K562 (cell line): ENCODE measurements around the gene DHPS. TPM values are rescaled to one million over a fixed set of nuclear protein-coding genes. Genes with fewer than 3 reads are reported as not detected.

Experiments used
- ARID3A ChIP-seq: IDR thresholded peaks from 2 replicates; pipeline ENCODE4 v1.6.1; 2012; ENCODE audit warnings: low read depth, low read length, improper control_type of control experiment, borderline replicate concordance
- ATF6 ChIP-seq: sonication (generic); formaldehyde crosslinking; IDR thresholded peaks from 2 replicates; pipeline ENCODE4 v1.4.0; 2020; ENCODE audit warnings: mild to moderate bottlenecking, missing genetic modification reagents
- ATF7 ChIP-seq: fragments of 450-650 bp; IDR thresholded peaks from 2 replicates; pipeline ENCODE4 v1.7.1; 2014; ENCODE audit warnings: mild to moderate bottlenecking, moderate library complexity
- CREM ChIP-seq: IDR thresholded peaks from 2 replicates; pipeline ENCODE4 v1.6.1; 2014; ENCODE audit warnings: antibody characterized with exemption, low read depth
- FOXP4 ChIP-seq: sonication (generic); formaldehyde crosslinking; IDR thresholded peaks from 2 replicates; pipeline ENCODE4 v1.8.0; 2022; ENCODE audit warnings: mild to moderate bottlenecking, missing genetic modification reagents, borderline replicate concordance
- HDAC2 ChIP-seq: fragments of 450-650 bp; IDR thresholded peaks from 2 replicates; pipeline ENCODE4 v1.6.1; 2016; ENCODE audit warnings: mild to moderate bottlenecking
- KAT2B ChIP-seq: IDR thresholded peaks from one replicate; pipeline ENCODE4 v1.6.1; 2012; ENCODE audit warnings: low read depth, mild to moderate bottlenecking, control low read depth, inconsistent platforms, low read length, moderate library complexity
- L3MBTL2 ChIP-seq: fragments of 450-650 bp; IDR thresholded peaks from 2 replicates; pipeline ENCODE4 v1.6.1; 2016; ENCODE audit warnings: mild to moderate bottlenecking, moderate library complexity
- MAX ChIP-seq: sonication (generic); formaldehyde crosslinking; IDR thresholded peaks from 2 replicates; pipeline ENCODE4 v1.9.0; 2022; ENCODE audit warnings: mild to moderate bottlenecking, missing genetic modification reagents
- MEIS2 ChIP-seq: fragments of 450-650 bp; IDR thresholded peaks from 2 replicates; pipeline ENCODE4 v1.6.1; 2014; ENCODE audit warnings: mild to moderate bottlenecking; ENCODE audit not compliant: partially characterized antibody
- MLX ChIP-seq, 2 experiments: fragments of 450-650 bp in 1 of 2; sonication (generic) in 1 of 2; formaldehyde crosslinking; conservative IDR thresholded peaks; 2 replicates each; pipeline versions ENCODE4 v1.4.0 to v1.8.1; 2020 to 2022; ENCODE audit warnings: mild to moderate bottlenecking in 1 of 2, missing genetic modification reagents in 1 of 2
- NFIC ChIP-seq: fragments of 450-650 bp; IDR thresholded peaks from 2 replicates; pipeline ENCODE4 v1.6.1; 2017; ENCODE audit warnings: mild to moderate bottlenecking, inconsistent platforms
- RHOXF2B ChIP-seq: fragments of 250-450 bp; sonication (Bioruptor Pico); conservative IDR thresholded peaks from 2 replicates; pipeline ENCODE4 v1.5.1; 2021
- SPI1 ChIP-seq: IDR thresholded peaks from 2 replicates; pipeline ENCODE4 v1.6.1; 2011; ENCODE audit warnings: low read depth, low read length, control low read depth, borderline replicate concordance
- SRSF3 ChIP-seq: fragments of 200-400 bp; formaldehyde crosslinking; IDR thresholded peaks from 2 replicates; pipeline ENCODE4 v1.6.1; 2016; ENCODE audit warnings: mild to moderate bottlenecking, low read length, moderate library complexity; ENCODE audit not compliant: insufficient read depth
- TAF1 ChIP-seq: IDR thresholded peaks from 2 replicates; pipeline ENCODE4 v1.6.1; 2011; ENCODE audit warnings: mild to moderate bottlenecking, low read length, moderate library complexity; ENCODE audit not compliant: insufficient read depth, control insufficient read depth, severe bottlenecking; ENCODE audit errors: extremely low read depth
- TFE3 ChIP-seq: fragments of 450-650 bp; formaldehyde crosslinking; IDR thresholded peaks from 2 replicates; pipeline ENCODE4 v1.4.0; 2020; ENCODE audit warnings: mild to moderate bottlenecking, mixed read lengths
- ZNF143 ChIP-seq: sonication (generic); formaldehyde crosslinking; IDR thresholded peaks from 2 replicates; pipeline ENCODE4 v1.9.0; 2022; ENCODE audit warnings: mild to moderate bottlenecking, missing genetic modification reagents
- polyA plus RNA-seq, 8 experiments: library from polyadenylated mRNA; depleted of rRNA in 4 of 8; stranded (reverse) in 5 of 8; unstranded in 3 of 8; fragments of >200 nt; fragmentation: Nextera tagmentation in 2 of 8; fragmentation: Illumina TruSeq in 1 of 8; extraction: Ambion mirVana in 2 of 8; extraction: Trizol in 1 of 8; gene quantifications; 2 replicates each; pipeline versions ENCODE4 v1.2.1 to v1.2.3, GENCODE V29; 2011 to 2014; ENCODE audit warnings: inconsistent platforms in 1 of 8, missing spikeins in 1 of 8
- total RNA-seq, 7 experiments: library from RNA; depleted of rRNA in 6 of 7; stranded (reverse); fragments of >200 nt in 6 of 7; fragmentation: Illumina TruSeq in 2 of 7; extraction: Trizol in 2 of 7; gene quantifications; 2 replicates each; pipeline versions ENCODE4 v1.2.1 to v1.2.3, GENCODE V29; 2011 to 2021; ENCODE audit warnings: low replicate concordance in 1 of 7

DHPS gene
- total and polyA plus RNA-seq, 9 of the 15 experiments (the other 6 are each of a cell fraction or from before 2014, with no cell fraction given), result 47.1 to 110 (median 79.9) TPM

GRCh38 chr19:12723641-12724426 lies 42.2 kb upstream of the DHPS start, which contains the start of gene TNPO2 (continued):
- TF ChIP-seq ATF6 (CRISPR knock-in tag), result peak; percentile 36; the same call in 1 of the 2 replicates
- TF ChIP-seq CREM, result peak; percentile 67
- peak; percentile 14; the same call in 1 of the 2 replicates for TF ChIP-seq FOXP4 (CRISPR knock-in tag)
- no peak for TF ChIP-seq KAT2B
- no peak for TF ChIP-seq RHOXF2B
- peak; percentile 93 for TF ChIP-seq ZNF143 (CRISPR knock-in tag)
- TF ChIP-seq TAF1, result peak; percentile 70
- no peak for TF ChIP-seq MLX (CRISPR knock-in tag; conservative IDR thresholded peaks at IDR 0.05)
- TF ChIP-seq TFE3 (CRISPR knock-in tag), result no peak
- TF ChIP-seq HDAC2, result 0 out of 2 replicates have a peak, but pooled peaks have one; percentile 61
- TF ChIP-seq SRSF3, result no peak
- TF ChIP-seq ATF7, result peak; percentile 37
- peak; percentile 2 for TF ChIP-seq MEIS2
- TF ChIP-seq ARID3A, result no peak
- TF ChIP-seq MAX, result peak; percentile 95
- peak; percentile 91 for TF ChIP-seq L3MBTL2
- TF ChIP-seq NFIC, result peak; percentile 91
- TF ChIP-seq SPI1, result 0 out of 2 replicates have a peak, but pooled peaks have one; percentile 22
